HuH-7.5 (cell line): ENCODE results near the gene HSD17B1.
"Not testable (repeated sequence)": the region's sequence is repeated elsewhere in the genome, so short reads cannot be mapped to it uniquely, and the experiment has no call there.

Experiments used
- DNase-seq: peaks from one replicate; pipeline ENCODE4 v3.0.0; 2011; ENCODE audit warnings: low spot score

Gene HSD17B1

GRCh38 chr17:42552736-42553135, at the start of gene HSD17B1:
Gene HSD17B1, plus strand, starts transcription at chr17:42552923. Its CDS starts 11 bp downstream, at chr17:42552934.
- DNase-seq = not testable (repeated sequence)

- no peak for DNase-seq
Observed at GRCh38 chr17:42502926-42503325, 49.8 kb upstream of the HSD17B1 start.

- DNase-seq = no peak
Observed at GRCh38 chr17:42507671-42508070, 45.1 kb upstream of the HSD17B1 start.

- DNase-seq = no peak
Observed at GRCh38 chr17:42508426-42509165, 44.1 kb upstream of the HSD17B1 start.

- no peak for DNase-seq
Observed at GRCh38 chr17:42509409-42509808, 43.3 kb upstream of the HSD17B1 start.

- no peak for DNase-seq
Observed at GRCh38 chr17:42509841-42510240, 42.9 kb upstream of the HSD17B1 start.

- no peak for DNase-seq
Observed at GRCh38 chr17:42512246-42512645, 40.5 kb upstream of the HSD17B1 start.

GRCh38 chr17:42512733-42513251, 39.9 kb upstream of the HSD17B1 start:
- no peak for DNase-seq

GRCh38 chr17:42513686-42514085, 39.0 kb upstream of the HSD17B1 start:
- no peak for DNase-seq

GRCh38 chr17:42514279-42514678, 38.4 kb upstream of the HSD17B1 start:
- no peak for DNase-seq

- DNase-seq = no peak
Observed at GRCh38 chr17:42514867-42515266, 37.9 kb upstream of the HSD17B1 start.

- DNase-seq = peak; percentile 86
Observed at GRCh38 chr17:42517516-42517915, 35.2 kb upstream of the HSD17B1 start.

- no peak for DNase-seq
Observed at GRCh38 chr17:42518046-42518754, 34.5 kb upstream of the HSD17B1 start.

GRCh38 chr17:42518755-42519545, 33.8 kb upstream of the HSD17B1 start:
- no peak for DNase-seq

GRCh38 chr17:42519546-42520491, 32.9 kb upstream of the HSD17B1 start:
- no peak for DNase-seq

GRCh38 chr17:42520540-42520951, 32.2 kb upstream of the HSD17B1 start:
- DNase-seq = no peak

- no peak for DNase-seq
Observed at GRCh38 chr17:42521036-42521435, 31.7 kb upstream of the HSD17B1 start.

- DNase-seq = no peak
Observed at GRCh38 chr17:42521666-42522262, 31.0 kb upstream of the HSD17B1 start.

GRCh38 chr17:42522263-42522790, 30.4 kb upstream of the HSD17B1 start:
- DNase-seq = no peak

- DNase-seq = no peak
Observed at GRCh38 chr17:42522798-42523278, 29.9 kb upstream of the HSD17B1 start.
